Germinal center (tissue), 1 donor: ENCODE measurements around the gene SLPI.

Experiments
- DNase-seq: peaks from one replicate; pipeline ENCODE4 v3.0.0; 2012; ENCODE audit warnings: mixed read lengths, low spot score

Gene SLPI

GRCh38 chr20:45212836-45213235 lies 41.5 kb downstream of the SLPI start:
- no peak for DNase-seq

- no peak for DNase-seq
These were observed 42.5 kb downstream of the SLPI start for GRCh38 chr20:45211569-45212474.

- DNase-seq, result no peak
These were observed 44.4 kb downstream of the SLPI start for GRCh38 chr20:45209924-45210323.

- no peak for DNase-seq
These were observed 47.6 kb downstream of the SLPI start, which contains the start of gene SEMG1 for GRCh38 chr20:45206725-45207124. Gene SEMG1 (plus strand): TSS chr20:45207033. CDS start chr20:45207054, 21 bp downstream.
